CD14-positive monocyte (primary cell): Measurements from ENCODE around the gene PYM1. TPM values are rescaled to one million over a fixed set of nuclear protein-coding genes. Genes with fewer than 3 reads are reported as not detected.

ENCODE experiments used
- DNase-seq, 3 donors: peaks; one replicate each; pipeline ENCODE4 v3.0.0-alpha.2; 2011 to 2022
- H2AFZ ChIP-seq: 2 replicates; pipeline ENCODE4 v1.6.0; 2012; ENCODE audit warnings: mild to moderate bottlenecking, low read depth, low read length, inconsistent platforms; ENCODE audit not compliant: insufficient read depth, poor library complexity, severe bottlenecking
- H3K27ac ChIP-seq, 2 donors: 1 replicate in 1 of 2; 2 replicates in 1 of 2; pipeline ENCODE4 v1.5.1; 2012 to 2013; ENCODE audit warnings: low read length in 2 of 2, control low read depth in 1 of 2, inconsistent platforms in 1 of 2, low read depth in 1 of 2, mild to moderate bottlenecking in 1 of 2
- H3K27me3 ChIP-seq, 2 donors: one replicate each; pipeline versions ENCODE4 v1.6.0 to v1.6.1; 2011 to 2013; ENCODE audit warnings: low read length in 2 of 2; ENCODE audit not compliant: control insufficient read depth in 2 of 2, insufficient read depth in 2 of 2
- H3K36me3 ChIP-seq, 2 donors: replicated peaks in 1 of 2; 1 replicate in 1 of 2; 2 replicates in 1 of 2; pipeline versions ENCODE4 v1.5.1 to v1.6.1; 2012 to 2013; ENCODE audit warnings: low read length in 2 of 2, control low read depth in 1 of 2, inconsistent platforms in 1 of 2, mild to moderate bottlenecking in 1 of 2; ENCODE audit not compliant: insufficient read depth in 2 of 2, control insufficient read depth in 1 of 2
- H3K4me1 ChIP-seq, 2 donors: 1 replicate in 1 of 2; 2 replicates in 1 of 2; pipeline versions ENCODE4 v1.5.1 to v1.6.1; 2012 to 2013; ENCODE audit warnings: low read length in 2 of 2, control low read depth in 1 of 2, inconsistent platforms in 1 of 2, mild to moderate bottlenecking in 1 of 2, moderate library complexity in 1 of 2; ENCODE audit not compliant: insufficient read depth in 2 of 2, control insufficient read depth in 1 of 2
- H3K4me2 ChIP-seq: replicated peaks from 2 replicates; pipeline ENCODE3; 2012; ENCODE audit warnings: low read length, moderate library complexity, mild to moderate bottlenecking; ENCODE audit not compliant: poor library complexity, severe bottlenecking; ENCODE audit errors: extremely low read depth
- H3K4me3 ChIP-seq, 3 experiments: fragments of 200-600 bp in 1 of 3; sonication (generic) in 1 of 3; replicated peaks in 1 of 3; 1 replicate in 2 of 3; 2 replicates in 1 of 3; pipeline ENCODE4 v1.5.1; 2011 to 2013; ENCODE audit warnings: low read length in 3 of 3, mild to moderate bottlenecking in 3 of 3, control low read depth in 2 of 3, low read depth in 2 of 3, inconsistent platforms in 1 of 3, moderate library complexity in 1 of 3
- H3K79me2 ChIP-seq: 2 replicates; pipeline ENCODE4 v1.6.0; 2012; ENCODE audit warnings: mild to moderate bottlenecking, control low read depth, inconsistent platforms, low read length, moderate library complexity; ENCODE audit not compliant: insufficient read depth
- H3K9ac ChIP-seq: 2 replicates; pipeline ENCODE4 v1.6.0; 2017; ENCODE audit warnings: low read length, mild to moderate bottlenecking; ENCODE audit not compliant: insufficient read depth, poor library complexity, severe bottlenecking
- H3K9me3 ChIP-seq, 2 donors: replicated peaks in 1 of 2; 1 replicate in 1 of 2; 2 replicates in 1 of 2; pipeline versions ENCODE4 v1.5.1 to v1.6.1; 2012 to 2013; ENCODE audit warnings: low read length in 2 of 2, control low read depth in 1 of 2; ENCODE audit not compliant: control insufficient read depth in 1 of 2, insufficient read depth in 1 of 2
- H4K20me1 ChIP-seq: 2 replicates; pipeline ENCODE4 v1.6.0; 2012; ENCODE audit warnings: mild to moderate bottlenecking, low read length, control low read depth, moderate library complexity; ENCODE audit not compliant: insufficient read depth
- H3K27ac Mint-ChIP-seq, 7 donors: one replicate each; pipeline ENCODE4 v1.8.0; 2020; ENCODE audit warnings: mild to moderate bottlenecking in 7 of 7, mixed read lengths in 7 of 7, moderate library complexity in 6 of 7, inconsistent platforms in 2 of 7
- H3K27me3 Mint-ChIP-seq, 3 donors: one replicate each; pipeline ENCODE4 v1.8.0; 2021 to 2022; ENCODE audit warnings: low read depth in 3 of 3, mild to moderate bottlenecking in 3 of 3, mixed read lengths in 3 of 3, moderate library complexity in 3 of 3, inconsistent platforms in 1 of 3
- H3K36me3 Mint-ChIP-seq, 2 donors: one replicate each; pipeline ENCODE4 v1.8.0; 2020; ENCODE audit warnings: mixed read lengths in 2 of 2, inconsistent platforms in 1 of 2, mild to moderate bottlenecking in 1 of 2
- H3K4me1 Mint-ChIP-seq: one replicate; pipeline ENCODE4 v1.8.0; 2020; ENCODE audit warnings: mild to moderate bottlenecking, mixed read lengths
- H3K4me3 Mint-ChIP-seq, 2 donors: one replicate each; pipeline ENCODE4 v1.8.0; 2020; ENCODE audit warnings: mild to moderate bottlenecking in 2 of 2, mixed read lengths in 2 of 2, moderate library complexity in 1 of 2
- H3K9me3 Mint-ChIP-seq, 7 donors: one replicate each; pipeline ENCODE4 v1.8.0; 2020 to 2022; ENCODE audit warnings: mixed read lengths in 7 of 7, mild to moderate bottlenecking in 6 of 7, moderate library complexity in 6 of 7, inconsistent platforms in 2 of 7
- WGBS: methylation state at CpG from one replicate; pipeline ENCODE4 v1.1.5; 2013; ENCODE audit warnings: missing lambda C conversion rate; ENCODE audit not compliant: insufficient coverage; 5-methylcytosine and 5-hydroxymethylcytosine counted together
- intact Hi-C, 2 donors: fragments of 100-400 bp; cut with micrococcal nuclease; formaldehyde crosslinking; loops; one replicate each; pipeline versions ENCODE4 v1.15.0 to v1.15.1; 2023
- polyA plus RNA-seq, 3 donors: library from polyadenylated mRNA; depleted of rRNA in 1 of 3; unstranded in 2 of 3; stranded (reverse) in 1 of 3; fragments of 300-500 nt in 2 of 3; fragments of >200 nt in 1 of 3; fragmentation: Illumina TruSeq in 2 of 3; gene quantifications; 1 replicate in 2 of 3; 2 replicates in 1 of 3; pipeline ENCODE4 v1.2.3, GENCODE V29; 2012 to 2021
- TF ChIP-seq, protein P1 (sequence below): fragments of 200-600 bp; IDR thresholded peaks from one replicate; pipeline ENCODE4 v1.8.0; 2022; ENCODE audit warnings: antibody characterized with exemption, mild to moderate bottlenecking

Gene PYM1
- polyA plus RNA-seq, 3 donors = 17.3 to 47.1 (median 39.5) TPM

DNA sequence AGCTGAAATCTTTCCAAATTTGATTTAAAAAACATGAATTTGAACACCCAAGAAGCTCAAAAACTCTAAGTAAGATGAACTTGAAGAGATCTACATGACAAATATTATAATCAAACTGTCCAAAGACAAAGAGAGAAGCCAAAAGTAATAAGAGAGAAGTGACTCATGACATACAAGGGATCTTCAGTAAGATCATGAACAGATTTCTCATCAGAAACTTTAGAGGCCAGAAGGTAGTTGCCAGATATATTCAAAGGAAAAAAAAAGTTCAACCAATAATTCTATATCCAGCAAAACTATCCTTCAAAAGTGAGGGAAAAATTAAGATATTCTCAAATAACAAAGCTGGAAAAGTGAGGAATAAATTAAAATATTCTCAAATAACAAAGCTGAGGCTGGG lies 49.9 kb downstream of the PYM1 start:
- peaks cover 0 to 1% (median 1%) of the 10 kb centered on the region in 3 donors for H3K27me3 Mint-ChIP-seq
- no peaks in the 10 kb centered on the region for H3K4me1 Mint-ChIP-seq
- Histone ChIP-seq H3K36me3 (no peaks in the 10 kb centered on the region), H3K9me3 (peaks cover 0 to 9% of the 10 kb centered on the region in 2 donors), H3K4me1 (no peaks in the 10 kb centered on the region), H3K27me3 (no peaks in the 10 kb centered on the region), H2AFZ (no peak overlapping the region), H3K4me2 (no peak overlapping the region), H3K79me2 (no peaks in the 10 kb centered on the region), H3K4me3 (no peak overlapping the region), H3K9ac (no peak overlapping the region), H3K27ac (no peak overlapping the region), H4K20me1 (no peaks in the 10 kb centered on the region)
- H3K9me3 Mint-ChIP-seq = peaks cover 8 to 16% (median 15%) of the 10 kb centered on the region in 7 donors
- no peak for DNase-seq
- H3K4me3 Mint-ChIP-seq = no peak overlapping the region
- no peak overlapping the region for H3K27ac Mint-ChIP-seq
- TF ChIP-seq, protein P1, sequence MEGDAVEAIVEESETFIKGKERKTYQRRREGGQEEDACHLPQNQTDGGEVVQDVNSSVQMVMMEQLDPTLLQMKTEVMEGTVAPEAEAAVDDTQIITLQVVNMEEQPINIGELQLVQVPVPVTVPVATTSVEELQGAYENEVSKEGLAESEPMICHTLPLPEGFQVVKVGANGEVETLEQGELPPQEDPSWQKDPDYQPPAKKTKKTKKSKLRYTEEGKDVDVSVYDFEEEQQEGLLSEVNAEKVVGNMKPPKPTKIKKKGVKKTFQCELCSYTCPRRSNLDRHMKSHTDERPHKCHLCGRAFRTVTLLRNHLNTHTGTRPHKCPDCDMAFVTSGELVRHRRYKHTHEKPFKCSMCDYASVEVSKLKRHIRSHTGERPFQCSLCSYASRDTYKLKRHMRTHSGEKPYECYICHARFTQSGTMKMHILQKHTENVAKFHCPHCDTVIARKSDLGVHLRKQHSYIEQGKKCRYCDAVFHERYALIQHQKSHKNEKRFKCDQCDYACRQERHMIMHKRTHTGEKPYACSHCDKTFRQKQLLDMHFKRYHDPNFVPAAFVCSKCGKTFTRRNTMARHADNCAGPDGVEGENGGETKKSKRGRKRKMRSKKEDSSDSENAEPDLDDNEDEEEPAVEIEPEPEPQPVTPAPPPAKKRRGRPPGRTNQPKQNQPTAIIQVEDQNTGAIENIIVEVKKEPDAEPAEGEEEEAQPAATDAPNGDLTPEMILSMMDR = no peak
- peaks cover 0 to 2% of the 10 kb centered on the region in 2 donors for H3K36me3 Mint-ChIP-seq
- intact Hi-C loops = no loop called here

DNA sequence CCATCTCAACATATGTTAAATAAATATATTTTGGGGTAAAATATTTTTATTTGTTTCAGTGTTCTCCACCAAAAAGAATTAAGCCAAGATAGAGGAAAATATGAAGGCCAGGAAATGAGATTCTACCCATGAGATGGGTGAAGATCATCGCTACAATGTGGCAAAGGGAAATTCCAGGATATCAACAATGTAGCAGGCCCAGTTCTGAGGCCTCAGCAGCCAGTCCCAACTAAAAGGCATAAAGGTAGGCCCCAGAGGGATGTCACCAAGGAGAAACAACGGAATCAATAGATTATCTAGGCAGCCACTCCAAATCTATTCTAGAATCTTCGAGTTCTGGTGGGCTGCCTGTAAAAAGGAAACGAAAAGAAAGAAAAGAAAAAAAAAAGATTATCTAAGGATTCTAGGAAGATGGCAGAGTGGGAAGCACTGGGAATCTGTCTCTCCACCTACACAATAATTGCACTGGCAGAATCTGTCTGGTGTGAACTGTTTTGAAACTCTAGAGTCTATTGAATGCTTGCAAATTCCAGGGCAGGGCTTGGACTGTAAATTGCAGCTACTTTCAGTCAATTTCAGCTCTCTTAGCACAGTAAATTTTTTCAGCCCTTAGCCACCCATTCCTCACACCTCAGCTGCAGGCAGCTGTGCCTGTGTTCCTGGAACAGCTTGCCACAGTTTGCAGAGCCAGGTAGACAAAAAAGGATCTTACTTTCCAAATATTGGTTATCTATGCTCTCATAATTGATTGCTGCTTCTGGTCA lies 51.8 kb downstream of the PYM1 start:
- H3K79me2 ChIP-seq = no peaks in the 10 kb centered on the region
- no peak overlapping the region for H3K4me2 ChIP-seq
- no peaks in the 10 kb centered on the region for H3K4me1 ChIP-seq
- H3K27me3 ChIP-seq = no peaks in the 10 kb centered on the region
- H3K9me3 ChIP-seq = peaks cover 0 to 9% of the 10 kb centered on the region in 2 donors
- Mint-ChIP-seq H3K4me3 (no peak overlapping the region), H3K27me3 (peaks cover 0 to 1% (median 1%) of the 10 kb centered on the region in 3 donors), H3K36me3 (peaks cover 0 to 2% of the 10 kb centered on the region in 2 donors), H3K9me3 (peaks cover 8 to 16% (median 15%) of the 10 kb centered on the region in 7 donors), H3K27ac (peak overlapping the region in 1 of 7 donors; percentile 14), H3K4me1 (no peaks in the 10 kb centered on the region)
- H3K9ac ChIP-seq = no peak overlapping the region
- TF ChIP-seq, protein P1 = no peak
- H3K4me3 ChIP-seq = no peak overlapping the region
- no peak overlapping the region for H3K27ac ChIP-seq
- no peaks in the 10 kb centered on the region for H3K36me3 ChIP-seq
- WGBS = no CpG with 5 or more reads among the region's 4 CpGs
- no peak for DNase-seq
- H4K20me1 ChIP-seq = no peaks in the 10 kb centered on the region
- intact Hi-C loops = no loop called here
- no peak overlapping the region for H2AFZ ChIP-seq
